ENCODE data around the gene PRKCB.
"Not testable (repeated sequence)": the region's sequence is repeated elsewhere in the genome, so short reads cannot be mapped to it uniquely, and the experiment has no call there.

Gene PRKCB

GRCh38 chr16:24009955-24010354, 174.2 kb downstream of the PRKCB start:
- DNase-seq (ENCODE audit: low spot score), result no peak

- DNase-seq (ENCODE audit: low spot score), result peak; percentile 77
Observed at GRCh38 chr16:24010440-24011089, 174.8 kb downstream of the PRKCB start.

- no peak for DNase-seq (ENCODE audit: low spot score)
Observed at GRCh38 chr16:24011237-24011636, 175.5 kb downstream of the PRKCB start.

GRCh38 chr16:24013054-24013636, 177.4 kb downstream of the PRKCB start:
- DNase-seq (ENCODE audit: low spot score), result no peak

GRCh38 chr16:24013864-24014645, 178.3 kb downstream of the PRKCB start:
- DNase-seq (ENCODE audit: low spot score), result no peak

GRCh38 chr16:24014955-24015354, 179.2 kb downstream of the PRKCB start:
- DNase-seq (ENCODE audit: low spot score), result not testable (repeated sequence)

GRCh38 chr16:24015923-24016322, 180.1 kb downstream of the PRKCB start:
- DNase-seq (ENCODE audit: low spot score), result peak; percentile 18

GRCh38 chr16:24018485-24018884, 182.7 kb downstream of the PRKCB start:
- no peak for DNase-seq (ENCODE audit: low spot score)

GRCh38 chr16:24022797-24023196, 187.0 kb downstream of the PRKCB start:
- no peak for DNase-seq (ENCODE audit: low spot score)

- no peak for DNase-seq (ENCODE audit: low spot score)
Observed at GRCh38 chr16:24023621-24024020, 187.8 kb downstream of the PRKCB start.

- no peak for DNase-seq (ENCODE audit: low spot score)
Observed at GRCh38 chr16:24024971-24025370, 189.2 kb downstream of the PRKCB start.

GRCh38 chr16:24027466-24027865, 191.7 kb downstream of the PRKCB start:
- DNase-seq (ENCODE audit: low spot score), result no peak

GRCh38 chr16:24029841-24030240, 194.1 kb downstream of the PRKCB start:
- DNase-seq (ENCODE audit: low spot score), result not testable (repeated sequence)

- DNase-seq (ENCODE audit: low spot score), result peak; percentile 16
Observed at GRCh38 chr16:24035127-24035842, 199.5 kb downstream of the PRKCB start.

GRCh38 chr16:24036038-24036543, 200.3 kb downstream of the PRKCB start:
- no peak for DNase-seq (ENCODE audit: low spot score)

GRCh38 chr16:24036614-24037013, 200.8 kb downstream of the PRKCB start:
- DNase-seq (ENCODE audit: low spot score), result peak; percentile 78

- no peak for DNase-seq (ENCODE audit: low spot score)
Observed at GRCh38 chr16:24037335-24037734, 201.6 kb downstream of the PRKCB start.

GRCh38 chr16:24041834-24042631, 206.2 kb downstream of the PRKCB start:
- peak; percentile 83 for DNase-seq (ENCODE audit: low spot score)

GRCh38 chr16:24044467-24044866, 208.7 kb downstream of the PRKCB start:
- no peak for DNase-seq (ENCODE audit: low spot score)

GRCh38 chr16:24045641-24046040, 209.9 kb downstream of the PRKCB start:
- DNase-seq (ENCODE audit: low spot score), result peak; percentile 79

- DNase-seq (ENCODE audit: low spot score), result peak; percentile 56
Observed at GRCh38 chr16:24046442-24046841, 210.7 kb downstream of the PRKCB start.

Data from iPS-NIHi11 (cell line).